GM18909 (cell line): ENCODE data around the gene EHMT2.
A peak's percentile ranks its signal among the peaks of the same experiment; 100 is the strongest.
"Not testable (repeated sequence)": the region's sequence is repeated elsewhere in the genome, so short reads cannot be mapped to it uniquely, and the experiment has no call there.

ENCODE experiments used
- ATAC-seq: cut with Tn5 transposase; IDR thresholded peaks from one replicate; pipeline ENCODE4 v1.9.1; 2021; ENCODE audit warnings: mild to moderate bottlenecking; ENCODE audit not compliant: unreplicated experiment, poor library complexity

The EHMT2 gene

DNA sequence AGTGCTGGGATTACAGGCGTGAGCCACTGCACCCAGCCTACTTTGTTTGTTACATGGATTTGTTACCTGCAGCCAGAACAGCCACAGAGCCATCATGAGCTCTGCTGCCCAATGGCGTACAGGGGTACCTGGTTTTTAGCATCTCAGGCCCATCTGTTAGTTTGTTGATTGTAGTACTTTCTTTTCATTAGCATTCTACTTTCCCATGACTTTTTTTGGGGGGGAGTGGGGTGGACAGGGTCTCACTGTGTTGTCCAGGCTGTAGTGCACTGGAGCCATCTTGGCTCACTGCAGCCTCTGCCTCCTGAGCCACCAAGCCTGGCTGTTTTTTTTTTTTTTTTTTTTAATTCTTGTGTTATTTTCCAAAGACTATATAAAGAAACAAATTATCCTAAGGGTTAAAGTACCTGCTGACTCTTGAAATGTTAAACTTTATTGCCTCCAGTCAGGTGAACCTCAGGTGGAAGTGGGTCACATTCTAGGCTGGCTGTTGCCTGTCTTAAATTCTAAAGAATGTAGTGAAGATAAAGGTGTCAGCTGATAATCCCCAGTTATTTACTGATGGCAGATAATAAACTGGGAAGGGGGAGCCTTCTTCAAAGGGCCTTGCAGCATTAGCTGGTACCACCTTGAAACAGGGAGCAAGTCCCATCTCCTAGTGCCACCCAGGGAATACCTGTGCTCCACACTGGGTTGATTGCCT lies 50.1 kb downstream of the EHMT2 start:
- no peak for ATAC-seq

DNA sequence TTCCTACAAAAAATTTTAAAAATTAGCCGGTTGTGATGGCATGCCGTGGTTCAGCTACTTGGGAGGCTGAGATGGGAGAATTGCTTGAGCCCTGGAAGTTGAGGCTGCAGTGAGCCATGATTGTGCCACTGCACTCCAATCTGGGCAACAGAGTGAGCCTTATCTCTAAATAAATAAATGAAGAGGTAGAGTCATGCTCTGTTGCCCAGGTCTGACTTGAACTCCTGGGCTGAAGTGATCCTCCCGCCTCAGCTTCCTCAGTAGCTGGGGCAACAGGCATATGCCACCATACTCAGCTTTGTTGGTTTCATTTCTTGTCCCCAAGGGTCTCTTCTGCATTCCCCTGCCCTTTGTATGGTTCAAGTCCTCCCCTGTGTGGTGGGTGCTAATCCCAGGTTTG lies 53.0 kb downstream of the EHMT2 start:
- ATAC-seq: no peak

GRCh38 chr6:31842053-31842452 lies 55.4 kb downstream of the EHMT2 start:
- no peak for ATAC-seq

DNA sequence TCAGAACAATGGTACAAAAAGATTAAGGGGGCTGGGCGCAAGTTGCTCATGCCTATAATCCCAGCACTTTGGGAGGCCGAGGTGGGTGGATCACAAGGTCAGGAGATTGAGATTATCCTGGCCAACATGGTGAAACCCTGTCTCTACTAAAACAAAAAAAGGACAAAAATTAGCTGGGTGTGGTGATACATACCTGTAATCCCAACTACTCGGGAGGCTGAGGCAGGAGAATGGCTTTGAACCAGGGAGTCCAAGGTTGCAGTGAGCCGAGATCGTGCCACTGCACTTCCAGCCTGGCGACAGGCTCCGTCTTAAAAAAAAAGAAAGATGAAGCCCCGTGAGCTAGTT lies 57.7 kb downstream of the EHMT2 start:
- not testable (repeated sequence) for ATAC-seq

DNA sequence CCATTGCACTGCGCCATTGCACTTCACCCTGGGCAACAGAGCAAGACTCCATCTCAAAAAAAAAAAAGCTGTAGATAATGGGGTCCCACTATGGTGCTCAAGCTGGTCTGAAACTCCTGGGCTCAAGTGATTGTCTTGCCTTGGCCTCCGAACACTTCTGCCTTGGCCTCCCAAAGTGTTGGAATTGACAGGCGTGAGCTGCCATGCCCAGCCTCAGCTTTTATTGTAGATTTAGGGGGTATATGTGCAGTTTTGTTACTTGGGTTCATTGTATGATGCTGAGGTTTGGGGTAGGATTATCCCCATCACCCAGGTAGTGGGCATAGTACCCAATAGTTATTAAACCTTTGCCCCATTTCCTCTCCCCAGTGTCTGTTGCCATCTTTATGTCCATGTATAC lies 58.5 kb downstream of the EHMT2 start:
- ATAC-seq: no peak

- not testable (repeated sequence) for ATAC-seq
These were observed 59.4 kb downstream of the EHMT2 start for GRCh38 chr6:31838114-31838553.

DNA sequence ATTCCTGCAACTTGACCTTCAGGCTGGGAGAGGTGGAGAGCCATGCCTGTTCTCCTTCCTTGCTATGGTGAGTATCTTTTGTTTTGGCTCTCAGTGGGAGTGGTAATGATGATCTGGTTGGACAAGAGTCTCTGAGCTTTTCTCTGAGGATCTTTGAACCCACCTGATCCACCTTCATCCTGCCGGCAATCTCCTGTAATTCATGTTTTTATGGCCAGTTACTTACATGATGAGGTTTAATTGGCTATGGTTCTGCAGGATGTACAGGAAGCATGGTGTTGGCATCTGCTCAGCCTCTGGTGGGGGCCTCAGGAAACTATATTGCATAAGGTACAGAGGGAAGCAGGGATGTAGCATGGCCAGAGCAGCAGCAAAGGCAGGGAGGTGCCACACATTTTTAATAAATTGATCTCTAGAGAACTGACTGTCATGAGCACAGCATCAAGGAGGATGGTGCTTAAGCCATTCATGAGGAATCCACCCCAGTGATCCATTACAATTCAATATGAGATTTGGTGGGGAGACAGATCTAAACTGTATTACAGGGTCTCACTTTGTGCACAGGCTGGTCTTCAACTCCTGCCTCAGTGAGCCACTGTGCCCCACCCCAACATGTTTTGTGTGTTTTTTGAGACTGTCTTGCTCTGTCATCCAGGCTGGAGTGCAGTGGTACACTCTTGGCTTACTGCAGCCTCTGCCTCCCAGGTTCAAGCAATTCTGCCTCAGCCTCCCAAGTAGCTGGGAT lies 60.0 kb downstream of the EHMT2 start:
- no peak for ATAC-seq

- ATAC-seq: no peak
These were observed 60.8 kb downstream of the EHMT2 start for GRCh38 chr6:31836474-31837368.

DNA sequence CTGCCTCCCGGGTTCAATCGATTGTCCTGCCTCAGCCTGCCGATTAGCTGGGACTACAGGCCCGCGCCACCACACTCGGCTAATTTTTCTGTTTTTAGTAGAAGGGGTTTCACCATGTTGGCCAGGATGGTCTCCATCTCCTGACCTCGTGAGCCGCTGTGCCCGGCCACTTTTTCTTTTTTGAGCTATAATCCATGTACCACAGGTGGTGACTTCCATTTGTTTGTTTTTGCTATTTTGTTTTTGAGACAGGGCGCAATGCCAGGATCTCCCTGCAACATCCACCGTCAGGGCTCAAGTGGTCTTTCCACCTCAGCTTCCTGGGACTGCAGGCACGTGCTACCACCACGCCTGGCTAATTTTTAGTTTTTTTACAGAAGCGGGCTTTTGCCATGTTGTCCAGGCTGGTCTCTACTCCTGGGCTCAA lies 61.4 kb downstream of the EHMT2 start:
- no peak for ATAC-seq

GRCh38 chr6:31834367-31835250 lies 62.9 kb downstream of the EHMT2 start:
- peak; percentile 42 for ATAC-seq

DNA sequence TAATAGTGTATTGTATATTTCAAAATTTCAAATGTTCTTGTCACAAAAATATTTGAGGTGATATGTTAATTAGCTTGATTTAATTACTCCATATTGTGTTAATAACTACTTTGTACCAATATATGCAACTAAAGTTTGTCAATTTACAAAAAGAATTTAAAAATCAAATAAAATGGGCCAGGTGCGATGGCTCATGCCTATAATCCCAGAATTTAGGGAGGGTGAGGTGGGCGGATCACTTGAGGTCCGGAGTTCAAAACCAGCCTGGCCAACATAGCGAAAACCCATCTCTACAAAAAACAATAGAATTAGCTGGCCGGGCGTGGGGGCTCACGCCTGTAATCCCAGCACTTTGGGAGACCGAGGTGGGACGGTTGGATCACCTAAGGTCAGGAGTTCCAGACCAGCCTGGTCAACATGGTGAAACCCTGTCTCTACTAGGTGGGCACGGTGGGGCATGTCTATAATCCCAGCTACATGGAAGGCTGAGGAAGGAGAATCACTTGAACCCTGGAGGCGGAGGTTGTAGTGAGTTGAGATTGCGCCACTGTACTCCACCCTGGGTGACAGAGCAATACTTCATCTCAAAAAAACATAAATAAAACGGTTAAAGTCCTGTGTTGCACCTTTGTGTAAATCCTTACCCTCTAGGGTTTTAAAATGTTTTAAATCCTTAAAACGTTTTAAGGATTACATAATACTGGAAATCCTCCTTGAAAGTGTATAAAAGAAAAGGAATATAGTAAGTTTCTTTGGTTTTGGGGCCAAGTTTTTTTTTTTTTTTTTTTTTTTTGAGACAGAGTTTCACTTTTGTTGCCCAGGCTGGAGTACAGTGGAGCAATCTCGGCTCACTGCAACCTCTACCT lies 65.9 kb downstream of the EHMT2 start:
- no peak for ATAC-seq

DNA sequence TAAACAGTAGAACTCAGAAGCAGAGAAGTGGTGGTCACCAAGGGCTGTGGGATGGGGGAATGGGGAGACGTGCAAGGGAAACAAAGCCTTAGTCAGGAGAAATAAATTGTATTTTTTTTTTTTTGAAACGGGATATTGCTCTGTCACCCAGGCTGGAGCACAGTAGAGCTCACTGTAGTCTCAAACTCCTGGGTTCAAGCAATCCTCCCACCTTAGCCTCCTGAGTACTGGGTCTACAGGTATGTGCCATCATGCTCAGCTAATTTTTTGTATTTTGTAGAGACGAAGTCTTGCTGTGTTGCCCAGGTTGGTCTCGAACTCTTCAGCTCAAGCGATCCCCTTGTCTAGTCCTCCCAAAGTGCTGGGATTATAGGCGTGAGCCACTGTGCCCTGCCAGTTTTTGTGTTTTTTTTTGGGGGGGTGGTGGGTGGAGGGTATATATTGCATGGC lies 66.6 kb downstream of the EHMT2 start:
- ATAC-seq: no peak
